M059J (cell line): ENCODE results near the gene GOLIM4. TPM values are rescaled to one million over a fixed set of nuclear protein-coding genes. Genes with fewer than 3 reads are reported as not detected.
"Not testable (repeated sequence)": the region's sequence is repeated elsewhere in the genome, so short reads cannot be mapped to it uniquely, and the experiment has no call there.

Experiments used
- DNase-seq: peaks from one replicate; pipeline ENCODE4 v3.0.0-alpha.2; 2012; ENCODE audit warnings: low read depth
- total RNA-seq: library from RNA; depleted of rRNA; stranded (reverse); fragments of >200 nt; shearing (Covaris generic); gene quantifications from 2 replicates; pipeline ENCODE4 v1.2.3, GENCODE V29; 2014

The GOLIM4 gene
- total RNA-seq, 1 experiment from 2014 or later, result 47.4 TPM

- DNase-seq, result no peak
Observed at GRCh38 chr3:168080022-168080421, 15.7 kb downstream of the GOLIM4 start.

- DNase-seq, result peak; percentile 69
Observed at GRCh38 chr3:168077091-168077490, 18.6 kb downstream of the GOLIM4 start.

DNA sequence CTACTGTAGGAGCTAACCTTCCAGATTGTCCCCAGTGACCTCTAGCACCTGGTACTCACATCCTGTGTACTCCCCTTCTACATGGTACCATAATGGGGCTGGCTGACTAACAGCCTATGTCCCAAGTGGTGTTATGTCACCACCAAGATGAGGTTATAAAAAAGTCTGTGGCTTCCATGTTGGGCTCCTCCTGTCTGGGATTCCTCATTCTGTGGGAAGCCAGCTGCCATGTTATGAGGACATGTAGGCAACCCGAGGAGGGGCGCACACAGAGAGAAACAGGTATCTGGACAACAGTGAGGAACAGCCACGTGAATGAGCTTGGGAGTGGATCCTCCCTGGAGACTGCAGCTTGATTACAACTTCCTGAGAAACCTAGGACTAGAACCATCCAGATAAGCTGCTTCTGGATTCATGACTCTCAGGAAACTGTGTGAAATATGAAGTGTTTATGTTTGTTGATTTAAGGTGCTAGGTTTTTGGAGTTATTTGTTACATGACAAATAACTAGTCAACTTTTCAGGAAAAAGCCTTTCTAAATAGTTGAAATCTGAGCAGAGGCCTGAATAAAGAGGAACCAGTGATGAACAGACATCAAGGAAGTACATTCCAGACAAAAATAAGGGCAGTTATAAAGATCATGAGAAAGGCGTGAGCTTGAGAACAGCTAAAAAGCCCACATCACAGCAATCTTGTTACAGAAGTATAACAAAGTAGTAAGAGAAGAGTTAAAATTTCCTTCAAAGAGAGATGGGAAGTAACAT lies 21.7 kb downstream of the GOLIM4 start:
- DNase-seq, result peak; percentile 54

DNA sequence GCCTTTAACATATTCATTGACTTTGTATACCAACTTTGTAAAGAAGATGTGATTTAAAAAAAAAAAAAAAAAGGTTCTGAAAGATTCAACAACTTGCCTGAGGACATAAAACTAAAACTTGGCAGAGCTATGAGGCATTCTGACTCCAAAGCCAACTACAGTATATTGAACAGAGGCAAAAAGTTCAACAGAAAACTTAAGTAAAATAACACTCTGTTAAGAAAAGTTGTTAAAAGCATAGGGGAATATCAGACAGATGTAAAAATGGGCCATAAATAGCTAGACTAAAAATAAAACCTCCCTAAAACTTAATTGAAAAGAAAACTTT lies 23.4 kb downstream of the GOLIM4 start:
- peak; percentile 72 for DNase-seq

DNA sequence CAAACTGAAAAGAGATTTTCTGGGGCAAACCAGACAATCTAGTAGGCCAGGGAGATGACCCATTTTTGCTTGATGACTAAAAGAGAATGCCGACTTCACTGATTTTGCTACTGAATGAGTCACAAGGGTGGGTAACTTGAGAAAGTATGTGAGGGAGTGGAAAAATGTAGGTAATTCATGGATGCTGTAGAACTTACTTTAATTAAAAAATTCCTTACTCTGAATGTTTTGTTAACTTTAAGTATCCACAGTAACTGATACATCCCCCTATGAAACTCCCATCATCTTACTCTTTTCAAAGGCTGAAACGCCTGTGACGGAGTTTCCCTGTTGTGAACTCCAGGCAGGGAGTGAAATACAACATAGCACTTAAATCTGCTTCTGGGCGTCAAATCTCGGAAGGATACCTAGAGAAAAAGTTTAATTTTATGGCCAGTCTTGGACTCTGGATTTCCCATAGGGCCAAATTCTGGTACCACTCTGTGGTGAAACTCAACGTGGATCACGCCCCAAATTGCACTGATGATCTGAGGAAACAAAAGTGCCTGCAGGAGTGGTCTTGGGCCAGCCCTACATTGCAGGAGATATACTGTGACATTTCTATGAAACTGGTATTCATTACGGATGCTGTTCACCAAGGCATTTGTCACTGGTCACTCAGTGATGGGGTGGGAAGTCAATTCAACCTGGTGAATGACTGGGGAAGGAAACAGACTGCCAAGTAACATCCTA lies 24.0 kb downstream of the GOLIM4 start:
- DNase-seq, result peak; percentile 98

- peak; percentile 35 for DNase-seq
Observed at GRCh38 chr3:168070919-168071318, 24.8 kb downstream of the GOLIM4 start.

GRCh38 chr3:168068346-168068745 lies 27.4 kb downstream of the GOLIM4 start:
- DNase-seq, result no peak

GRCh38 chr3:168066882-168067281 lies 28.8 kb downstream of the GOLIM4 start:
- no peak for DNase-seq

DNA sequence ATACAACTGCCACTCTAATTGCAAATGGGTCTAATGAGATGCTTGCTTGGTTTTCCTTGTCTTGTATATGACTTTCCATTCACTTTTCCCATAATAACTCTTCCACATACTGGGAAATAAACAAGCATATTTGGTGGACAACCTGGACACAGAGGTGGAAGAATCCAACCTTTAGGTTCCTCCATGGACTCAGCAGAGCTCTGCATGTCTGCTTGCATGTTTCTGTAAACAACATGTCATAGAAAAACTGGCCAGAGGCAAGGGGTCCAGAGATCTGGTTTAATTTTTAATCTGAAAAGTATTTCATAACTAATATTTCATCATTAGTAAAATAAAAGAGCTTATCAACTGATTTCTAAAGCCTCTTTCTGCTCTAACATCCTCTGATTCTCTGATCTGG lies 30.2 kb downstream of the GOLIM4 start:
- no peak for DNase-seq

DNA sequence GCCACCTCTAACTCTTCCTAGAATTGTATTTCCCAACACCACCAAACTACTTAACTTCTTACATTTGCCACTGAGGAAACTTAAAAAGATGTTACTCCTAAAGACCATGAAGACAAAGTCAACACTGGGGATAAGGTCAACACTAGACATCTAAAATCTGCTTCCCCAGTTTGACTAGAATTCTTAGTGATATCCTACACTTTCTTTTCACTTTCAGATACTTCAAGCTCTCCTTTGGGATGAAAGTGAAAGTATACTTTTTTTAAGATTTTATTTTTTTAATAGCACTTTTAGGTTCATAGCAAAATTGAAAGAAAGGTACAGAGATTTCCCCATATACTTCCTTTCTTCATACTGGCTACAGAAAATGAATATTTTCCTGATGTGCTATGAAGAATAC lies 32.6 kb downstream of the GOLIM4 start:
- no peak for DNase-seq

GRCh38 chr3:168062679-168063078 lies 33.0 kb downstream of the GOLIM4 start:
- DNase-seq, result no peak

DNA sequence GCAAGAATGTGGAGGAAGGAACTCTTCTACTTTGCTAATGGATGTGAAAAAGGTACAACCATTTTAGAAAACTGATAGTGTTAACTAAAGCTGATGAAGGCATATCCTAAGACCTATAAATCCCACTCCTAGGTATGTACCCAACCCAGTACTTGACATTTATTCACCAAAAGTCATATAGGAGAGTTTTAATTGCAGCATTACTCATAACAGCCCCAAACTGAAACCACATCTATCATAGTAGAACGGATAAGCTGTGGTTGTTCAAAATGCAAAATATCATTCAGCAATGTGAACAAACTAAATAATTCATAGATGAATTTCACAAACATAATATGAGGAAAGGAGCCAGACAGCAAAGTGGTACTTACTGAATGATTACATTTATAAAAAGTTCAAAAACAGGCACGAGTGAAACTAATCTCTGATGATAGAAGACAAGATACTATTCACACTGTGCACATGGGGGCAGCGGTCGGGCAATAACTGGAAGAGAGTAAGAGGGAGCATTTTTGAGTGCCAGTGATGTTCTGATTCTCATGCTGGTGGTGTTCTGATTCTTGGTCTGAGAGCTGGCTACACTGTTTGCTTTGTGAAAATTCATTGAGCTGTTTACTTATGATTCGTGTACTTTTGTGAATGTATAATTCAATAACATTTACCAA lies 34.3 kb downstream of the GOLIM4 start:
- peak; percentile 32 for DNase-seq

GRCh38 chr3:168060317-168060716 lies 35.4 kb downstream of the GOLIM4 start:
- DNase-seq, result no peak

DNA sequence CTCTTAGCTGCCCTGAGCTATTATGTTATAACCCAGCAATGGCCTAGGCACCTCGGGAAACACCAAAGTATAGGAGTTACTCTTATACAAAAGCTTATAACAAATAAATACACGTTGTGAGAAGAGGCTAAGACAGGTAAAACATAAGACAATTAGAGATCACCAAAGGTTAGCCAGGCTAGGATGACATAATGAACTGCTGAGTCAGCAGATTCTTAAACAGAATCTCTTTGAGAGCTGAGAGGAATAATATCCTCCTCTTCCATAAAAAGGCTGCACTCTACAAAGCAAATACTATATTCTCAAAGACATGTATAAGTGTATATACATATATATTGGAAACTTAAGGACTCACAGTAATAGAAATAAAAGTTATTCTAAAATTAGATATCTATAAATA lies 37.2 kb downstream of the GOLIM4 start:
- DNase-seq, result no peak

GRCh38 chr3:168056398-168057230 lies 39.1 kb downstream of the GOLIM4 start:
- not testable (repeated sequence) for DNase-seq

- DNase-seq, result no peak
Observed at GRCh38 chr3:168054447-168054846, 41.3 kb downstream of the GOLIM4 start.

- DNase-seq, result no peak
Observed at GRCh38 chr3:168053115-168053514, 42.6 kb downstream of the GOLIM4 start.

DNA sequence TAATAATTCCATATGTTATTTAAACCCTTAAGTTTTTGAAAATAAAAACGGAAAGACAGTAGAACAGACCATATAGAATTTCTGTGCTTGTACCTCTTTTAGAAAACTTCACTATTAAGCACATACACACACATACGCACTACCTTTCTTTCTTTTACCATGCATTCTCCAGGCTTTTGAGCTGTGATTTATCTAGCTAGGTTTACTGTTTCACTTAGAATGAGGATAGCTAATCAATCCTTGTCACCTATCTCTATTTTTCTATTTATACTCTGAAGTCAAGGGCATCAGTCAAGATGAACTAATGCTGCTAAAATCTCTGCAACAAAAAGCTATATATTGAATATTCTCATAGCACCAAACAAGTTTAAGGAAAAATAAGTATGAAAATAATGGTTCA lies 43.2 kb downstream of the GOLIM4 start:
- no peak for DNase-seq

DNA sequence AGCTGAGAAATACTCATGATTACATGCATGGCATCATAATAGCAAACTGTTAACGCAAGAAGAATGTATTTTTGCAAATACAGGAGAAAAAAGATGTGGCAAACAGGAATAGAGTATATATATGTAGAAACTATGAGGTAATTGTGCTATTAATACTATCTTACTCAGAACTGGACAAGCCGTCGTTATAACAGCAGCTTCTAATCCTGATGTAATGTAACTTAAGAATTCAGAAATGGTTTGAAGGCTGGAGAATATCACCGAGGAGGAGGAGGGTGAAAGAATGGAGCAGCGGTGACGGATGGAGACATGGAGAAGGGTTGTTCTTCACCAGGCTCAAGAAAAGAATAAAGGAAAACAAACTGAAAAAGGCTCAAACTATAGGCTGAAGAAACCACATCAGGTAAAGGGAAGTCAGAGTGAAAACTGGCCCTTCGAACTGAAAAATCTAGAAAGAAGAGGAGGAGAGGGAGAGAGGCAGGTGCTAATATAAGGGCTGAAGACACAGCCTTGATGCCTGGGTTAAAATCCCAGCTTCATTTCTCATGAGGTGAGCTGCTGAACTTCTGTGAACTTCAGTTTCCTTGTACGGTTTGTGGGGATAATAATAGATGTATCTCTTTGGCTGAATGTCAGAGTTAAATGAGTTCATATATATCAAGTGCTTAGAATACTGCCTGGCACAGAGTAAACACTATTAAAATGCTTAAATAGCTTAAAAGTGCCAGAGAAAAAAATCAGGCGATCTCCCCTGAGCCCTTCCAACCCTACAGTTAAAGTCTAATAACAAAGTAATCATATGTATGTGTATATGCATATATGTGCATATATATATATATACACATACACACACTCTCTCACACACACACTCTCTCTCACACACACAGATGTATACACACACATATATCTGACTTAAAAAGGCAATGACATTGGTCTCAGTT lies 43.9 kb downstream of the GOLIM4 start:
- no peak for DNase-seq

DNA sequence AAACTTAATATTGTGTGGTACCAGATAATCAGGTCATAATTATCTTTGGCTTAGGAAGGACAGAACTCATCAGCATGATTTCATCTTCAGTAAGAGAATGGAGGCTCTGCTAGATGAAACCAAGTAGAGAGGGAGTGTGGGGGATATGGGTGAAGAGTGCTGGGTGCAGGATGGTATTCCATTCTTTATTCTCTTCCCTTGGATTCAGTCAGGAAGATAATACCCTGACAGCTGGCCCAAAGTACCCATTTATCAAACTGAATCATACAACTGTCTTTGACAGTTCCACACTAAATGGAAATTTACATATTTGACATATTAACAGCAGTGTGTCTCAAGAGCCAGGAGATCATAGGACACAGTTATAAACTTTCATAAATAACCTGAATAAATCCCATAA lies 44.7 kb downstream of the GOLIM4 start:
- no peak for DNase-seq
